Neural crest cell (in vitro differentiated cells): ENCODE data around the gene ZNF764. TPM values are rescaled to one million over a fixed set of nuclear protein-coding genes. Genes with fewer than 3 reads are reported as not detected.

ENCODE experiments used
- DNase-seq: peaks from one replicate; pipeline ENCODE4 v3.0.0; 2021; ENCODE audit warnings: low read depth, mixed read lengths, low spot score
- H3K27ac Mint-ChIP-seq: one replicate; pipeline ENCODE4 v1.8.0; 2021; ENCODE audit warnings: mild to moderate bottlenecking, mixed read lengths; ENCODE audit not compliant: unreplicated experiment
- H3K27me3 Mint-ChIP-seq: 2 replicates; pipeline ENCODE4 v1.8.0; 2021; ENCODE audit warnings: low read depth, mild to moderate bottlenecking, mixed read lengths
- H3K36me3 Mint-ChIP-seq: 2 replicates; pipeline ENCODE4 v1.8.0; 2021; ENCODE audit warnings: low read depth, mild to moderate bottlenecking, mixed read lengths
- H3K4me1 Mint-ChIP-seq: 2 replicates; pipeline ENCODE4 v1.8.0; 2021; ENCODE audit warnings: mixed read lengths
- H3K4me3 Mint-ChIP-seq: one replicate; pipeline ENCODE4 v1.8.0; 2021; ENCODE audit warnings: mild to moderate bottlenecking, mixed read lengths
- H3K9me3 Mint-ChIP-seq: 2 replicates; pipeline ENCODE4 v1.8.0; 2021; ENCODE audit warnings: mixed read lengths
- CTCF ChIP-seq: fragments of 200-600 bp; sonication (generic); conservative IDR thresholded peaks from 2 replicates; pipeline ENCODE4 v1.5.0; 2021; ENCODE audit warnings: antibody characterized with exemption, mild to moderate bottlenecking
- total RNA-seq: library from RNA; stranded (reverse); gene quantifications from 2 replicates; pipeline ENCODE4 v1.2.1, GENCODE V29; 2021

ZNF764 gene
- total RNA-seq, 1 donor from 2014 or later, result 22.3 TPM

- Mint-ChIP-seq H3K27ac (no peak overlapping the region), H3K4me3 (no peak overlapping the region), H3K4me1 (peaks cover 26% of the 10 kb centered on the region), H3K27me3 (no peaks in the 10 kb centered on the region), H3K9me3 (no peaks in the 10 kb centered on the region), H3K36me3 (no peaks in the 10 kb centered on the region)
- TF ChIP-seq CTCF, result no peak
- DNase-seq, result no peak
Measured at GRCh38 chr16:30562021-30562420, 3.8 kb upstream of the ZNF764 start.

- Mint-ChIP-seq H3K4me1 (peaks cover 25% of the 10 kb centered on the region), H3K4me3 (peak overlapping the region; percentile 67), H3K27ac (no peak overlapping the region), H3K36me3 (peaks cover 1% of the 10 kb centered on the region), H3K27me3 (no peaks in the 10 kb centered on the region), H3K9me3 (no peaks in the 10 kb centered on the region)
- no peak for TF ChIP-seq CTCF
- no peak for DNase-seq
Measured at GRCh38 chr16:30561089-30561816, 3.1 kb upstream of the ZNF764 start.

- no peak for DNase-seq
- peaks cover 4% of the 10 kb centered on the region for H3K36me3 Mint-ChIP-seq
- peaks cover 24% of the 10 kb centered on the region for H3K4me1 Mint-ChIP-seq
- H3K4me3 Mint-ChIP-seq, result peak overlapping the region; percentile 45
- H3K27me3 Mint-ChIP-seq, result no peaks in the 10 kb centered on the region
- no peaks in the 10 kb centered on the region for H3K9me3 Mint-ChIP-seq
- H3K27ac Mint-ChIP-seq, result peak overlapping the region; percentile 6
- no peak for TF ChIP-seq CTCF
Measured at GRCh38 chr16:30559690-30560089, 1.5 kb upstream of the ZNF764 start.

GRCh38 chr16:30558789-30559377, 709 bp upstream of the ZNF764 start:
- Mint-ChIP-seq H3K4me3 (peak overlapping the region; percentile 96), H3K27ac (peak overlapping the region; percentile 99), H3K4me1 (peaks cover 29% of the 10 kb centered on the region), H3K27me3 (no peaks in the 10 kb centered on the region), H3K36me3 (peaks cover 11% of the 10 kb centered on the region), H3K9me3 (no peaks in the 10 kb centered on the region)
- no peak for TF ChIP-seq CTCF
- no peak for DNase-seq

DNA sequence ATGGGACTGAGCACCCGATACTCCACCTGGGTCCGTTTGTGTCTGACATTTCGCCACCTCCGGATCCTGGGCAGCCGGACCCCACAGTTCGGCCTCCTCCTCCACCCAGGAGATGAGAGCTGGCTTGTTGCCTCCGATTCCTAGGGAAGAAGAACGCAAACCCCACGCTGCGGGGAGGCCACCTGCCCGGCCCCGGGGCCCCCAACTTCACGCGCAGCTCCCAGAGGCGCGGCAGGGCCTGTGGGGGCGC, 542 bp downstream of the ZNF764 start:
- H3K27ac Mint-ChIP-seq, result peak overlapping the region; percentile 83
- H3K9me3 Mint-ChIP-seq, result no peaks in the 10 kb centered on the region
- DNase-seq, result peak; percentile 15
- peak overlapping the region; percentile 96 for H3K4me3 Mint-ChIP-seq
- no peaks in the 10 kb centered on the region for H3K27me3 Mint-ChIP-seq
- peaks cover 34% of the 10 kb centered on the region for H3K4me1 Mint-ChIP-seq
- peaks cover 15% of the 10 kb centered on the region for H3K36me3 Mint-ChIP-seq
- no peak for TF ChIP-seq CTCF
